PFSK-1 (cell line): ENCODE results near the gene UGT2B11.

Experiments
- FOXP2 ChIP-seq: optimal IDR thresholded peaks from 2 replicates; pipeline ENCODE3; 2011; ENCODE audit warnings: borderline replicate concordance, control low read depth, inconsistent platforms; ENCODE audit not compliant: insufficient read depth; ENCODE audit errors: extremely low read length, extremely low read depth
- POLR2AphosphoS5 ChIP-seq: IDR thresholded peaks from 2 replicates; pipeline ENCODE4 v1.6.1; 2012; ENCODE audit warnings: low read depth, mild to moderate bottlenecking, control low read depth, low read length, moderate library complexity
- SIN3A ChIP-seq: IDR thresholded peaks from 2 replicates; pipeline ENCODE4 v1.6.1; 2012; ENCODE audit warnings: mild to moderate bottlenecking, low read length, moderate library complexity, borderline replicate concordance; ENCODE audit not compliant: insufficient read depth
- TAF1 ChIP-seq: IDR thresholded peaks from 2 replicates; pipeline ENCODE4 v1.6.1; 2012; ENCODE audit warnings: low read length, control low read depth, borderline replicate concordance; ENCODE audit not compliant: insufficient read depth
- TF ChIP-seq, protein P1 (sequence below), 2 experiments: IDR thresholded peaks; 2 replicates each; pipeline versions ENCODE4 v1.6.1 to v1.8.0; 2011 to 2012; ENCODE audit warnings: low read depth in 2 of 2, low read length in 2 of 2, control low read depth in 1 of 2, inconsistent platforms in 1 of 2, mild to moderate bottlenecking in 1 of 2, moderate library complexity in 1 of 2; ENCODE audit not compliant: insufficient read depth in 1 of 2

The UGT2B11 gene

DNA sequence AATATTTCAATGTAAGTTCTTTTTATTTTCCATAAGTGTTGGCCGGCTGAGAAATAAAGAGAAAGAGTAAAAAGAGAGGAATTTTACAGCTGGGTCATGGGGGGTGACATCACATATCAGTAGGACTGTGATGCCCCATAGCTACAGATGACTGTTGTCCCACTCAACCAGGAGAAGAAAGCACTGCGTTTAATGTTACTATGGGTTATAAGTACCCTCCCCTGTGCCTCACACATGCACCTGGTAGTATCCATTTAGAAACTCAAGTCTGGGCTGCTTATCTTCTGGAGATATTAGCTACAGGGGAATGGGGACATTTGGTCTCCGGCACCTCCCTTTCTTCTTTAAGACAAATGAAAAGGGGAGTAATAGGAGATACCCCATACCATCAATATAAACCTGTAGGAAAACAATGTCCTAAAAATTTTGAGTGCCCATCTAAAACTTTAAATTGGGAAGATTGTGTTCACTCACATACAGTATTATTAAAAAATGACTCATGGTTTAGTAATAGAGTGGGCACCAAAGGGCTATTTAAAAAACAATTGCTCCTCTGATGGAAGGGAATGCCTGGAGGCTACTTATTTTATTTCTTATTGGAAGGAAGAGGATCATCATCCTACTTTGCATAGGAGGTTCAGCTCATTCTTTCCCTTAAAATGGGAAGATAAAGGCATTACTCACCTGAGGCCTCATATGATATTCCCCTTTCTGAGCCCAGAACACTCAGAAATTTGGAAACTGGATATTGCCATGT, 18.2 kb downstream of the UGT2B11 start:
- no peak for TF ChIP-seq POLR2AphosphoS5
- no peak for TF ChIP-seq FOXP2
- no peak for TF ChIP-seq TAF1
- no peak for TF ChIP-seq SIN3A
- TF ChIP-seq, protein P1, sequence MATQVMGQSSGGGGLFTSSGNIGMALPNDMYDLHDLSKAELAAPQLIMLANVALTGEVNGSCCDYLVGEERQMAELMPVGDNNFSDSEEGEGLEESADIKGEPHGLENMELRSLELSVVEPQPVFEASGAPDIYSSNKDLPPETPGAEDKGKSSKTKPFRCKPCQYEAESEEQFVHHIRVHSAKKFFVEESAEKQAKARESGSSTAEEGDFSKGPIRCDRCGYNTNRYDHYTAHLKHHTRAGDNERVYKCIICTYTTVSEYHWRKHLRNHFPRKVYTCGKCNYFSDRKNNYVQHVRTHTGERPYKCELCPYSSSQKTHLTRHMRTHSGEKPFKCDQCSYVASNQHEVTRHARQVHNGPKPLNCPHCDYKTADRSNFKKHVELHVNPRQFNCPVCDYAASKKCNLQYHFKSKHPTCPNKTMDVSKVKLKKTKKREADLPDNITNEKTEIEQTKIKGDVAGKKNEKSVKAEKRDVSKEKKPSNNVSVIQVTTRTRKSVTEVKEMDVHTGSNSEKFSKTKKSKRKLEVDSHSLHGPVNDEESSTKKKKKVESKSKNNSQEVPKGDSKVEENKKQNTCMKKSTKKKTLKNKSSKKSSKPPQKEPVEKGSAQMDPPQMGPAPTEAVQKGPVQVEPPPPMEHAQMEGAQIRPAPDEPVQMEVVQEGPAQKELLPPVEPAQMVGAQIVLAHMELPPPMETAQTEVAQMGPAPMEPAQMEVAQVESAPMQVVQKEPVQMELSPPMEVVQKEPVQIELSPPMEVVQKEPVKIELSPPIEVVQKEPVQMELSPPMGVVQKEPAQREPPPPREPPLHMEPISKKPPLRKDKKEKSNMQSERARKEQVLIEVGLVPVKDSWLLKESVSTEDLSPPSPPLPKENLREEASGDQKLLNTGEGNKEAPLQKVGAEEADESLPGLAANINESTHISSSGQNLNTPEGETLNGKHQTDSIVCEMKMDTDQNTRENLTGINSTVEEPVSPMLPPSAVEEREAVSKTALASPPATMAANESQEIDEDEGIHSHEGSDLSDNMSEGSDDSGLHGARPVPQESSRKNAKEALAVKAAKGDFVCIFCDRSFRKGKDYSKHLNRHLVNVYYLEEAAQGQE (IDR thresholded peaks at IDR 0.05; ENCODE audit: insufficient read depth in 1 of 2, low read depth in 2 of 2, low read length in 2 of 2), result no peak

DNA sequence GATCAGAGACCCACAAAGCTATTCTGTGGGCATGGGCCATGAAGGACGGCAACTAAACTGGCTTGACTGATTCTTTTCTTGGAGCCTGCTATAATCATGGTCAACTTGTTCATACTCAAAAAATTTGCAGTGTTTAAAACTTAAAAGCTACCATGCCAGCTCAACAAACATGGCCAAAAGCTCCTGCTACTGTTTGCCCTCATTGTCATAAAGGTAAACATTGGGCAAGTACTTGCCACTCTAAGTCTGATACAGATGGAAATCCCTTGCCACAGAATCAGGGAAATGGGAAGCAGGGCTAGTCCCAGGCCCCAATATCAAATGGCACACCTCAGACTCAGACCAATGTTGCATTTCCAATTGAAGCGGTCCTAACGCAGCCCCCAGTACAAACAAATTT, 20.4 kb downstream of the UGT2B11 start:
- no peak for TF ChIP-seq TAF1
- TF ChIP-seq FOXP2, result no peak
- no peak for TF ChIP-seq SIN3A

DNA sequence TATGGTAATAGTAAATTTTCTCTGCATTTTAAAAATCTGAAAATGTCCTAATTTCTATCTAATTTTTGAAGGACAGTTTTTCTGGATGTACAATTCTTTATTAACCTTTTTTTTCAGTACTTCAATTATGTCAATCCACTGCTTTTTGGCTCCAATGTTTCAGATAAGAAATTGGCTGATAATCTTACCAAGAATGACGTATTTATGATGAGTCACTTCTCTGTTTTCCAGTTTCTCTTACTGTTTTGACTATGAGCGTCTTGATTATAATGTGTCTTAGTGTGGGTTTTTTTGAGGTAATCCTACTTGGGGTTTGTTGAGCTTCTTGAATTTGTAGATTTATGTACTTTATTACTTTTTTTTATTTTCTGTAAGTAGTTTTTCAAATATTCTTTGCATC, 47.2 kb downstream of the UGT2B11 start:
- TF ChIP-seq POLR2AphosphoS5 (no peak), SIN3A (no peak), FOXP2 (no peak), TAF1 (no peak)
- TF ChIP-seq, protein P1 (IDR thresholded peaks at IDR 0.05; ENCODE audit: insufficient read depth in 1 of 2, low read depth in 2 of 2, low read length in 2 of 2), result no peak

DNA sequence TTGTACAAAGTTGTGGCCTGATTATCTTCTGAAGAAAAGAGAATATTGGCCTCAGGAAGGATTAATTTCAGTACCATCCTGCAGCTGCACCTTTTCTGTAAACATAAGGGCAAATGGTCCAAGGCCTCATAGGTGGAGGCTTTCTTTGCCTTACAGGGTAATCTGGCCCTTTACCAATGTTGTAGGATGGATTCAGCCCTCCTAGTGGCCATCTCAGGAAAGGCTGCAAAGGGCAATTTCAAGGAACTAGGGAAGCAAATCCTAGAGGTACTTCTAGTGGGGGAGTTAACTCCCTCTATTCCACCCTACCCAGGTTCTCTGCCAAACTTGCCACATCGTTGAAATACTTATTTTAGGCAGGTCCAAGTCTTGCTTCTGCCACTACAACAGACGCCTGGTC, 57.6 kb downstream of the UGT2B11 start:
- no peak for TF ChIP-seq FOXP2
- TF ChIP-seq, protein P1 (IDR thresholded peaks at IDR 0.05; ENCODE audit: insufficient read depth in 1 of 2, low read depth in 2 of 2, low read length in 2 of 2), result no peak
- no peak for TF ChIP-seq TAF1
- TF ChIP-seq SIN3A, result no peak
- no peak for TF ChIP-seq POLR2AphosphoS5

DNA sequence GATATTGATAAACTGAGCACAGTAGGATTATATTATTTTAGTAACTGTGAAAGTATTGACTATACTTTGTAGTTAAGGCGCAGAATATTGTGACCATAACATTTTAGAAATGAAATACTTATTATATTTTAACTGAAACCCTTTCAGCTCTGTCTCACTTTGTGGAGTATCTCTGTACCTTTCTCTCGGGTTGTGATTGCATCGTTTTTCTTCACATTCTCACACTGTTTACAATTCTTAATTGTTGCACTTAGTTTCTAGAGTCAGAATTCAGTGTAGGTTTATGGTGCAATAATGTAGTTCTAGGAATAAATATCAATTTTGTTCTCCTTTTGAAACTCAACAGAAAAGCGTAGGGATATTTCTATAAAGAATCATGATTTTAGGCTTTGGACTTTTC, 60.5 kb downstream of the UGT2B11 start:
- TF ChIP-seq POLR2AphosphoS5 (no peak), FOXP2 (no peak), SIN3A (no peak), TAF1 (no peak)
- TF ChIP-seq, protein P1 (IDR thresholded peaks at IDR 0.05; ENCODE audit: insufficient read depth in 1 of 2, low read depth in 2 of 2, low read length in 2 of 2), result no peak
